Activated T-helper 2 cell treated with anti-CD3 and anti-CD28 coated beads, Interferon-gamma antibody, Interleukin-2, Interleukin-4, amounts not matched to agents 10 μg/mL and 5 μg/mL and 100 μg/mL, durations not matched to agents 14 hours and 24 hours and 36 hours (primary cell): Measurements from ENCODE around the gene RNU6-9. TPM values are rescaled to one million over a fixed set of nuclear protein-coding genes. Genes with fewer than 3 reads are reported as not detected.
"Not testable (repeated sequence)": the region's sequence is repeated elsewhere in the genome, so short reads cannot be mapped to it uniquely, and the experiment has no call there.

ENCODE experiments used
- DNase-seq: peaks from one replicate; pipeline ENCODE4 v3.0.0; 2021; ENCODE audit warnings: low spot score
- H3K27ac Mint-ChIP-seq: one replicate; pipeline ENCODE4 v1.8.0; 2021; ENCODE audit warnings: mixed read lengths
- H3K27me3 Mint-ChIP-seq: one replicate; pipeline ENCODE4 v1.8.0; 2021; ENCODE audit warnings: low read depth, mixed read lengths
- H3K36me3 Mint-ChIP-seq: one replicate; pipeline ENCODE4 v1.8.0; 2021; ENCODE audit warnings: low read depth, mixed read lengths
- H3K4me1 Mint-ChIP-seq: one replicate; pipeline ENCODE4 v1.8.0; 2021; ENCODE audit warnings: low read depth, mixed read lengths
- H3K4me3 Mint-ChIP-seq: one replicate; pipeline ENCODE4 v1.8.0; 2021; ENCODE audit warnings: low read depth, mild to moderate bottlenecking, moderate library complexity, mixed read lengths
- H3K9me3 Mint-ChIP-seq: one replicate; pipeline ENCODE4 v1.8.0; 2021; ENCODE audit warnings: mixed read lengths
- intact Hi-C: fragments of 100-400 bp; cut with micrococcal nuclease; formaldehyde crosslinking; loops from one replicate; pipeline ENCODE4 v1.15.1; 2023
- total RNA-seq: library from RNA; stranded (reverse); gene quantifications from 2 replicates; pipeline ENCODE4 v1.2.3, GENCODE V29; 2022

RNU6-9 gene
- total RNA-seq, 1 donor from 2014 or later: not detected

DNA sequence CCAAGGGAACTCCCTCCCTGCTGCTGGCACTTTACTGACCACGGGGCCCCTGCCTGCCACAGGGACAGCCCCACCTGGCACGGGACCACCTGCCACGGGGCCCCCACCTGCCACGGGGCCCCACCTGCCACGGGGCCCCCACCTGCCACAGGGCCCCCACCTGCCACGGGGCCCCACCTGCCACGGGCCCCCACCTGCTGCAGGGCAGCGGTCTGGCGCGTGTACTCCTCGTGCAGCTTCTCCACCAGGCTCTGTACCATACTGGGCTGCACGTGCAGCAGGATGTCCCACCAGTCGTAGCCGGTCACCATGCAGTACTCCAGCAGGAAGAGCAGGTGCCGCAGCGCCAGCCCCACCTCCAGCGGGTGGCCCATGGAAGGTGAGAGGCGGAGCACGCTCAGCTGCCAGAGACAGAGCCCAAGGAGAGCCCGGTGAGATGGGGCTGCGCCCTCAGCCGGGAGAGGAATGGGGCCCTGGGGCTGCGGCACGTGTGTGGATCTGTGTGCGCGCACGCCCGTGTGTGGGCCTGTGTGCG lies 16.4 kb upstream of the RNU6-9 start:
- H3K36me3 Mint-ChIP-seq: peaks cover 12% of the 10 kb centered on the region
- peaks cover 2% of the 10 kb centered on the region for H3K4me1 Mint-ChIP-seq
- H3K27ac Mint-ChIP-seq: no peak overlapping the region
- H3K4me3 Mint-ChIP-seq: no peak overlapping the region
- H3K27me3 Mint-ChIP-seq: no peaks in the 10 kb centered on the region
- no peak for DNase-seq
- intact Hi-C loops: no loop called here
- no peaks in the 10 kb centered on the region for H3K9me3 Mint-ChIP-seq

DNA sequence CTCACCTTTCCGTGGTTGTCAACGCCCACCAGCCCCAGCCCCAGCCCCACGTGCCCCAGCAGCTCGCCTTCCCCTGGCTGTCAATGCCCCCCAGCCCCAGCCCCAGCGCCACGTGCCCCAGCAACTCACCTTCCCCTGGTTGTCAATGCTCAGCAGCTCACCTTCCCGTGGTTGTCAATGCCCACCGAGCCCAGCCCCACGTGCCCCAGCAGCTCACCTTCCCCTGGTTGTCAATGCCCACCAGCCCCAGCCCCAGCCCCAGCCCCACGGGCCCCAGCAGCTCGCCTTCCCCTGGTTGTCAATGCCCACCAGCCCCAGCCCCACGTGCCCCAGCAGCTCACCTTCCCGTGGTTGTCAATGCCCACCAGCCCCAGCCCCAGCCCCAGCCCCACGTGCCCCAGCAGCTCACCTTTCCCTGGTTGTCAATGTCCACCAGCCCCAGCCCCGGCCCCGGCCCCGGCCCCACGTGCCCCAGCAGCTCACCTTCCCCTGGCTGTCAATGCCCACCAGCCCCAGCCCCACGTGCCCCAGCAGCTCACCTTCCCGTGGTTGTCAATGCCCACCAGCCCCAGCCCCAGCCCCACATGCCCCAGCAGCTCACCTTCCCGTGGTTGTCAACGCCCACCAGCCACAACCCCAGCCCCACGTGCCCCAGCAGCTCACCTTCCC lies 15.2 kb upstream of the RNU6-9 start:
- intact Hi-C loops, DNase-seq, H3K27me3 Mint-ChIP-seq, H3K9me3 Mint-ChIP-seq, H3K4me1 Mint-ChIP-seq, H3K4me3 Mint-ChIP-seq, H3K27ac Mint-ChIP-seq: not testable (repeated sequence)
- peaks cover 15% of the 10 kb centered on the region for H3K36me3 Mint-ChIP-seq

DNA sequence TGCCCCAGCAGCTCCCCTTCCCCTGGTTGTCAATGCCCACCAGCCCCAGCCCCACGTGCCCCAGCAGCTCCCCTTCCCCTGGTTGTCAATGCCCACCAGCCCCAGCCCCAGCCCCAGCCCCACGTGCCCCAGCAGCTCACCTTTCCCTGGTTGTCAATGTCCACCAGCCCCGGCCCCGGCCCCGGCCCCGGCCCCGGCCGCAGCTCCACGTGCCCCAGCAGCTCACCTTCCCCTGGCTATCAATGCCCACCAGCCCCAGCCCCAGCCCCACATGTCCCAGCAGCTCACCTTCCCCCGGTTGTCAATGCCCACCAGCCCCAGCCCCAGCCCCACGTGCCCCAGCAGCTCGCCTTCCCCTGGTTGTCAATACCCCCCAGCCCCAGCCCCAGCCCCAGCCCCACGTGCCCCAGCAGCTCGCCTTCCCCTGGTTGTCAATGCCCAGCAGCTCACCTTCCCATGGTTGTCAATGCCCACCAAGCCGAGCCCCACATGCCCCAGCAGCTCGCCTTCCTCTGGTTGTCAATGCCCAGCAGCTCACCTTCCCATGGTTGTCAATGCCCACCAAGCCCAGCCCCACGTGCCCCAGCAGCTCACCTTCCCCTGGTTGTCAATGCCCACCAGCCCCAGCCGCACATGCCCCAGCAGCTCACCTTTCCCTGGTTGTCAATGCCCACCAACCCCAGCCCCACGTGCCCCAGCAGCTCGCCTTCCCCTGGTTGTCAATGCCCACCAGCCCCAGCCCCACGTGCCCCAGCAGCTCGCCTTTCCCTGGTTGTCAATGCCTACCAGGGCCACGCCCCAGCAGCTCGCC lies 14.3 kb upstream of the RNU6-9 start:
- H3K27me3 Mint-ChIP-seq, H3K9me3 Mint-ChIP-seq, H3K4me1 Mint-ChIP-seq, DNase-seq, intact Hi-C loops, H3K4me3 Mint-ChIP-seq, H3K27ac Mint-ChIP-seq: not testable (repeated sequence)
- peaks cover 18% of the 10 kb centered on the region for H3K36me3 Mint-ChIP-seq

DNA sequence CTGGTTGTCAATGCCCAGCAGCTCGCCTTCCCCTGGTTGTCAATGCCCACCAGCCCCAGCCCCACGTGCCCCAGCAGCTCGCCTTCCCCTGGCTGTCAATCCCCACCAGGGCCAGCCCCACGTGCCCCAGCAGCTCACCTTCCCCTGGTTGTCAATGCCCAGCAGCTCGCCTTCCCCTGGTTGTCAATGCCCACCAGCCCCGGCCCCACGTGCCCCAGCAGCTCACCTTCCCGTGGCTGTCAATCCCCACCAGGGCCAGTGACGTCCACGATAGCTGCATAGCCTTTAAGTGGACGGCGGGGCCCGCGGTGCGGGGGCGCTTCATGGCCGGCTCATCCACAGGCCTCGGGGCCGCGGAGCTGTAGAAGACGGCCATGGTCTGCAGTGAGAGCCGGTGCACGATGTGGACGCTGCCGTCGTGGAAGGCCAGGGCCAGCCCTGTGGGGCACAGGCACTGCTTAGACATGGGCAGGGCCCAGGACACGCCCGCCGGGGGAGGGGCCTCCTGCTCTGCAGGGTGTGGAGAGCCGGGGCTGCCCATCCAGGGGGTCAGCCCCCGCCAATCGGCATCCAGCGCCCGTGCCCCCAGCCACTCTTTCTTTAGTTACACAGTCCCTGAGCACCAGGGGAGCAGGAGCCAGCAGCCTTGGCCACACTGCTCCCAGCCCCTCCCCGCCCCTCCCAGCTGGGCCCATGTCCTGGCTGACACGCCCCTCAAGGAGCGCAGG lies 13.4 kb upstream of the RNU6-9 start:
- no peak overlapping the region for H3K27ac Mint-ChIP-seq
- H3K4me1 Mint-ChIP-seq: no peaks in the 10 kb centered on the region
- no peaks in the 10 kb centered on the region for H3K9me3 Mint-ChIP-seq

DNA sequence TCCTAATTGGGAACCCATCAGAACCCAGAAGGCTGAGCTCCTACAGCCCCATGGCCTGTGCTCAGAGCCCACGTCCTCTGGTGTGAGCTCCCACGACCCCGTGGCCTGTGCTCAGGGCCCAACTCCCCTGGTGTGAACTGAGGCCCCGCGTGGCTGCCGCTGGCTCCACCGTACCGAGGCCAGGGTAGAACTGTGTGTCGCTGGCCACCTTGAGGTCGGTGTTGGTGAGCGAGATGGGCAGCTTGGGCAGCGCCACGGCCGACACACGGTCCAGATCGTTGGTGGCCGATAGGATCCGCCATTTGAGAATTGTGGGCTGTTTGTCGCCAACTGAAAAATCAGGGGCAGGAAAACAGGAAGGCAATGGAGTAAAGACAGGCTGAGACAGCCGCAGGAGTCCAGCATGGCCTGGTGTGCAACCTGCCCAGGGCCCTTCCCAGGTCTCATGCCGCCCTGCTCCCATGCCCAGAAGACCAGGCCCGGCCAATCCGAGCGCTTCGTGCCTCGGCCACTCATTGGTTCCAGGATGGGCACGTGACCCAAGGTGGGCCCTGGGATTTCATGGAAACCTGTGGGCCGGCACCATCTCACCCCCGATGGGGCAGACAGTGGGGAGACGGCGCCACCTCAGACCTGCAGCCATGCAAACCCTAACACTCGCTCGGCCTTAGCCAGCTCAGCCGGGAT lies 11.8 kb upstream of the RNU6-9 start:
- no peak for DNase-seq
- H3K4me3 Mint-ChIP-seq: no peak overlapping the region
- H3K27ac Mint-ChIP-seq: no peak overlapping the region
- H3K27me3 Mint-ChIP-seq: no peaks in the 10 kb centered on the region
- peaks cover 15% of the 10 kb centered on the region for H3K36me3 Mint-ChIP-seq
- intact Hi-C loops: no loop called here
- H3K9me3 Mint-ChIP-seq: no peaks in the 10 kb centered on the region
- no peaks in the 10 kb centered on the region for H3K4me1 Mint-ChIP-seq

More for the DNA sequence above, 13.4 kb upstream of the RNU6-9 start:
- no peak for DNase-seq
- Mint-ChIP-seq H3K4me3 (no peak overlapping the region), H3K27me3 (no peaks in the 10 kb centered on the region), H3K36me3 (peaks cover 18% of the 10 kb centered on the region)
- intact Hi-C loops: no loop called here

DNA sequence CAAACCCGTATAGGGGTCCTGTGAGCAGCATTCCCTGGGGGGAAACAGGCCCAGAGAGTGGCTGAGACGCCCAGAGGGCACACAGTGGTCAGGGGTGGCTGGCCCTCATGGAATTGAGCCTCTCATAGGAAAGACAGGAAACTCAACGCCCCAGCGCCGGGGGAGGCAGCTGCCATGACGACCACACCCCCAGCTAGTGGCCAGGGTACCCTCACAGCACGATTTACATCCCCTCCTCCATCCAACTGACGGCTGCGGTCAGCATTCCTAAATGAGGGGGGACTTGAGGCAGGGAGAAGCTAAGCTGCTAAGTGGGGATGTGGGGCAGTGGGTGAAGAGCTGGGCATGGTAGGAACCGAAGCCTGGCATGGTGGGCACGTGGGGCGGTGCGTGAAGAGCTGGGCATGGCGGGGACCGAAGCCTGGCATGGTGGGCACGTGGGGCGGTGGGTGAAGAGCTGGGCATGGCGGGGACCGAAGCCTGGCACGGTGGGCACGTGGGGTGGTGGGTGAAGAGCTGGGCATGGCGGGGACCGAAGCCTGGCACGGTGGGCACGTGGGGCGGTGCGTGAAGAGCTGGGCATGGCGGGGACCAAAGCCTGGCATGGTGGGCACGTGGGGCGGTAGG lies 10.3 kb upstream of the RNU6-9 start:
- peaks cover 21% of the 10 kb centered on the region for H3K36me3 Mint-ChIP-seq
- intact Hi-C loops: no loop called here
- DNase-seq: no peak
- H3K27me3 Mint-ChIP-seq: no peaks in the 10 kb centered on the region
- H3K9me3 Mint-ChIP-seq: no peaks in the 10 kb centered on the region
- H3K27ac Mint-ChIP-seq: no peak overlapping the region
- no peak overlapping the region for H3K4me3 Mint-ChIP-seq
- no peaks in the 10 kb centered on the region for H3K4me1 Mint-ChIP-seq

DNA sequence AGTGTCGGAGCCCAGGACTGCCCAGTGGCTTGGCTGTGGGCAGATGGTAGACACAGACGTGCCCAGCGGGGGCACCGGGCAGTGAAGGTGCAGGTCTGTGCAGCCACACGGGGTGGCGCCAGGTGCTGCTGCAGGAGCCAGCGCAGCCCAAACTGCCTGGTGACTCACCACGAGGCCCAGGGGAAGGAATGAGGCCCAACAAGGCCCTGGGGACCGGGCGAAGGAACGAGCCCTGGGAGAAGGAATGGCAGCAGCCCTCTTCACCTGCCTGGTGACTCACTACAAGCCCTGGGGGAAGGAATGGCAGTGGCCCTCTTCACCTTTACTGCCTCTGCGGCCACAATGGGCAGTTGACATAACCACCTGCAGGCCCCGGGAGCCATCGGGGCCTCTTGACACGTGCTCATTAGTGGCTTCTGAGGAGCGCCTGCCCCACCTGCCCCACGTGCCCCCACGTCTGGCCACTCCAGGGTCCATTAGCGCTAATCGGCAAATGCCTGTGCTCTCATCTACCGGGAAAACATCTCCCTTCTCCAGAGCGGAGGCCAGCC lies 9.5 kb upstream of the RNU6-9 start:
- Mint-ChIP-seq H3K36me3 (peaks cover 21% of the 10 kb centered on the region), H3K4me1 (no peaks in the 10 kb centered on the region), H3K27ac (no peak overlapping the region), H3K9me3 (no peaks in the 10 kb centered on the region), H3K4me3 (no peak overlapping the region), H3K27me3 (no peaks in the 10 kb centered on the region)
- intact Hi-C loops: no loop called here
- no peak for DNase-seq

DNA sequence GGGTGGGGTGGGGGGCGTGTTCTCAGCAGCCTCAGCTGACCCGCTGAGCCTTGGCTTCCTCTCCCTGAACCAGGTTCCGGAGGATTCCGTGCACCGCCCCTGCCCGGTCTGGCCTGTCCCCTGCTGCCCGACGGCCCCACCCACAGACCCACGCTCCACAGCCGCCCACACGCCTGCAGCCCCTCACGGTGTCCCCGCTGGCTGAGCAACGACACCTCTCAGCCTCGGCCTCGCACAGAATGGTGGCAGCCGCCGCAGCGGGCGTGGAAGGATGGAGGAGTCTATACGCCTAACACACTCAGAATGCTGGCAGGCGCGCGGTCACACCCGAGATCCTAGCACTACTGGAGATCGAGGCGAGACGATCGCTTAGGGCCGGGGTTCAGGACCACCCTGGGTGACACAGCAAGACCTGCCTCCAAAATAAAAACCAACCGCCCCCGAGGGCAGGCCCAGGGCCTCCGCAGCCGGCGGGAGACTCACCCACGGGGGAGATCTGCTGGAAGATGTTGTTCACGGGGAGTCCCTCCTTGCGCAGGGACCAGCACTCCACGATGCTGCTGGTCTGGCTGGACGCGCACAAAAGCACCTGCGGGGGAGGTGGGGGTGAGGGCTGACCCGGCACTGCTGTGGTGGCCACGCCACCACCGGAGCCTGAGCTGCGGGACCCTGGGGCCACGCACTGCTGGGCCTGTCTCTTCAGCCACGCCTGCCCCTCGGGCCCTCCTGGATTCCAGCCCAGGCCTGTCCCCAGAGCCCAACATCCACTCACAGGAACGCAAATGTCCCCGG lies 8.7 kb upstream of the RNU6-9 start:
- H3K36me3 Mint-ChIP-seq: peaks cover 25% of the 10 kb centered on the region
- no peak overlapping the region for H3K27ac Mint-ChIP-seq
- intact Hi-C loops: no loop called here
- H3K4me3 Mint-ChIP-seq: no peak overlapping the region
- H3K9me3 Mint-ChIP-seq: no peaks in the 10 kb centered on the region
- DNase-seq: no peak
- H3K27me3 Mint-ChIP-seq: no peaks in the 10 kb centered on the region
- H3K4me1 Mint-ChIP-seq: no peaks in the 10 kb centered on the region

DNA sequence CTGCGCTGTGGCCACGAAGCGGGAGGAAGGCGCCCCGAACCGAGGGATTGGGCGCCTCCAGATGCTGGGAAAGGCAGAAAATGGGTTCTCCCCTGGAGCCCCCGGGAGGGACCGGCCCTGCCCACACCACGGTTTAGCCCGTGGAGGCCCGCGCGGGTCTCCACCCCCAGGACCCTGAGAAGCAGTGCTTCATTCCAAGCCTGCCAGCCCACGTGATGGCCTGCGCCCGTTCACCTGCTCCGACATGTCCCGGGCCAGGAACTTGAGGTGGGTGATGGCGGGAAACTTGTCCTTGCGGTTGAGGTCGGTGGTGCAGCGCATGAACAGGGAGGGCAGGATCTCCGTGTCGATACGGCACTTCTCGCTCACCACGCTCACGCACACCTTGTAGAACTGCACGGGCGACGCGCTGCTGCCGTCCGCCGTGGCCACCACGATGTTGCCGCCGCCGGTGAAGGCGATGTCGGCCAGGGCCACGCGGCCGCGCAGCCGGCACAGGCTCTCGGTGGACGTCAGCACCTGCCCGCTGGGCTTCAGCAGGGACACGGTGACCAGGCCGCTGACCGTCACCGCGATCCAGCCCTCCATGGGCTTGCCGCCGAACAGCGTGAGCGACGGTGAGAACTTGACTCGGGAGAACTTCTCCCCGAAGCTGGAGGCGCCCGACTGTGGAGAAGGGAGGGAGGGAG lies 7.6 kb upstream of the RNU6-9 start:
- Mint-ChIP-seq H3K27me3 (no peaks in the 10 kb centered on the region), H3K4me1 (no peaks in the 10 kb centered on the region), H3K27ac (no peak overlapping the region), H3K9me3 (no peaks in the 10 kb centered on the region), H3K4me3 (no peak overlapping the region), H3K36me3 (peaks cover 25% of the 10 kb centered on the region)
- DNase-seq: no peak
- intact Hi-C loops: no loop called here

DNA sequence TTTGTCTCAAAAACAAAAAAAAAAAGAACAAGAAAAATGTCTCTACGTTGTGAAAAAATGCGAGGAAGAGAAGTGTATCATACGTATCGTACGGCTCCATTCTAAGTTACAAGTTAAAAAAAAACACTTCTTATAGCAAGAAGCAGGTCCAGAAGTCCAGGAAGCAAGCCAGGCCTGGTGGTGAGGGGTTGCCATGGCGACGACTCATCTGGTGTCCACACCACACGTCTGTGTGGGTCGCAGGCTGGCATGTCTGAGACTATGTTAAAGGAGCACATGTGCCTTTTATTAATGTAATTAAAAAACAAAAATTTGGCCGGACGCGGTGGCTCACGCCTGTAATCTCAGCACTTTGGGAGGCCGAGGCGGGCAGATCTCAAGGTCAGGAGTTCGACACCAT lies 6.2 kb upstream of the RNU6-9 start:
- intact Hi-C loops: no loop called here
- H3K27ac Mint-ChIP-seq: no peak overlapping the region

DNA sequence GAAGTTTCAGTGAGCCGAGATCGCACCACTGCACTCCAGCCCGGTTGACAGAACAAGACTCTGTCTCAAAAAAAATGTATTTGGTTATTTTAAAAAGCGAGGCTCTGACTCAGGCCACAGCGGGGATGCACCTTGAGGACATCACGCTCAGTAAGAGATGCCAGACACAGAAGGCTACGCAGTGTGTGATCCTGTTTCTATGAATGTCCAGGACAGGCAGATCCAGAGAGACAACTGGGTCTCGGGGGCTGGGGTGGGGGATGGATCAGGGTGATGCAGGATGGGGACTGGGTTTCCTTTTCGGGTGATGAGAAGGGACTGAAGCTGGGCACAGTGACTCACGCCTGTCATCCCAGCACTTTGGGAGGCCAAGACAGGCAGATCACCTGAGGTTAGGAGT lies 5.7 kb upstream of the RNU6-9 start:
- no peaks in the 10 kb centered on the region for H3K27me3 Mint-ChIP-seq
- H3K4me1 Mint-ChIP-seq: peaks cover 3% of the 10 kb centered on the region
- no peaks in the 10 kb centered on the region for H3K9me3 Mint-ChIP-seq
- intact Hi-C loops: no loop called here
- no peak overlapping the region for H3K4me3 Mint-ChIP-seq
- DNase-seq: no peak
- no peak overlapping the region for H3K27ac Mint-ChIP-seq
- H3K36me3 Mint-ChIP-seq: peaks cover 14% of the 10 kb centered on the region

More for the DNA sequence above, 6.2 kb upstream of the RNU6-9 start:
- no peak overlapping the region for H3K4me3 Mint-ChIP-seq
- H3K9me3 Mint-ChIP-seq: no peaks in the 10 kb centered on the region
- peaks cover 1% of the 10 kb centered on the region for H3K4me1 Mint-ChIP-seq
- H3K36me3 Mint-ChIP-seq: peaks cover 14% of the 10 kb centered on the region
- no peaks in the 10 kb centered on the region for H3K27me3 Mint-ChIP-seq
- DNase-seq: no peak
